Endodermal cell (in vitro differentiated cells): ENCODE data around the gene TLX1. TPM values are rescaled to one million over a fixed set of nuclear protein-coding genes. Genes with fewer than 3 reads are reported as not detected.

ENCODE experiments used
- DNase-seq: peaks from one replicate; pipeline ENCODE4 v3.0.0-alpha.2; 2017
- H3K27ac ChIP-seq: 2 replicates; pipeline ENCODE4 v1.5.1; 2013; ENCODE audit warnings: mild to moderate bottlenecking, low read depth, low read length, moderate library complexity
- H3K27me3 ChIP-seq: 2 replicates; pipeline ENCODE4 v1.6.1; 2013; ENCODE audit warnings: mild to moderate bottlenecking, low read length, moderate library complexity; ENCODE audit not compliant: insufficient read depth, control insufficient read depth, poor library complexity, severe bottlenecking
- H3K36me3 ChIP-seq: 2 replicates; pipeline ENCODE4 v1.7.0; 2013; ENCODE audit warnings: mild to moderate bottlenecking, low read length, moderate library complexity; ENCODE audit not compliant: control insufficient read depth, insufficient read depth
- H3K4me1 ChIP-seq: one replicate; pipeline ENCODE4 v1.7.0; 2013; ENCODE audit warnings: low read length; ENCODE audit not compliant: control insufficient read depth, insufficient read depth
- H3K4me3 ChIP-seq: 2 replicates; pipeline ENCODE4 v1.5.1; 2013; ENCODE audit warnings: mild to moderate bottlenecking, low read length, moderate library complexity
- H3K9ac ChIP-seq: 2 replicates; pipeline ENCODE4 v1.6.1; 2013; ENCODE audit warnings: mild to moderate bottlenecking, low read length, moderate library complexity; ENCODE audit not compliant: poor library complexity, severe bottlenecking; ENCODE audit errors: extremely low read depth
- H3K9me3 ChIP-seq: 2 replicates; pipeline ENCODE4 v1.6.1; 2013; ENCODE audit warnings: mild to moderate bottlenecking, low read length, moderate library complexity; ENCODE audit not compliant: control insufficient read depth
- H3K27ac Mint-ChIP-seq: 2 replicates; pipeline ENCODE4 v1.8.0; 2020; ENCODE audit warnings: mixed read lengths
- H3K27me3 Mint-ChIP-seq: 2 replicates; pipeline ENCODE4 v1.8.0; 2021; ENCODE audit warnings: mild to moderate bottlenecking, mixed read lengths; ENCODE audit not compliant: insufficient read depth
- H3K36me3 Mint-ChIP-seq: 2 replicates; pipeline ENCODE4 v1.8.0; 2020; ENCODE audit warnings: low read depth, mixed read lengths
- H3K4me1 Mint-ChIP-seq: 2 replicates; pipeline ENCODE4 v1.8.0; 2020; ENCODE audit warnings: mixed read lengths
- H3K4me3 Mint-ChIP-seq: 2 replicates; pipeline ENCODE4 v1.8.0; 2020; ENCODE audit warnings: mild to moderate bottlenecking, moderate library complexity, mixed read lengths
- H3K9me3 Mint-ChIP-seq: 2 replicates; pipeline ENCODE4 v1.8.0; 2020; ENCODE audit warnings: mild to moderate bottlenecking, mixed read lengths
- CTCF ChIP-seq: fragments of 200-600 bp; sonication (generic); conservative IDR thresholded peaks from 2 replicates; pipeline ENCODE4 v1.5.0; 2021; ENCODE audit warnings: antibody characterized with exemption, mild to moderate bottlenecking
- WGBS, 2 experiments: methylation state at CpG; one replicate each; pipeline versions ENCODE4 v1.1.5 to v1.1.7; 2013; ENCODE audit warnings: missing lambda C conversion rate in 2 of 2, mixed read lengths in 1 of 2; ENCODE audit not compliant: insufficient coverage in 1 of 2, insufficient read length in 1 of 2; 5-methylcytosine and 5-hydroxymethylcytosine counted together
- total RNA-seq, 2 donors: library from RNA; stranded (reverse); fragmentation: NEBNext Ultra II Directional in 1 of 2; extraction: Animal tissue kit (Norgen Biotek cat#: 25700) in 1 of 2; gene quantifications; 2 replicates in 1 of 2; 3 replicates in 1 of 2; pipeline ENCODE4 v1.2.1, GENCODE V29; 2021

TLX1 gene
- total RNA-seq, 2 donors from 2014 or later, result not detected

- Histone ChIP-seq H3K36me3 (no peaks in the 10 kb centered on the region), H3K4me3 (no peak overlapping the region), H3K27me3 (peaks cover 56% of the 10 kb centered on the region), H3K4me1 (peaks cover 2% of the 10 kb centered on the region), H3K9ac (no peak overlapping the region), H3K27ac (no peak overlapping the region), H3K9me3 (no peaks in the 10 kb centered on the region)
- no peak overlapping the region for H3K4me3 Mint-ChIP-seq
- peaks cover 53% of the 10 kb centered on the region for H3K27me3 Mint-ChIP-seq
- H3K4me1 Mint-ChIP-seq, result peaks cover 2% of the 10 kb centered on the region
- DNase-seq, result peak; percentile 71
- WGBS, 2 experiments, result 38 to 66% methylated on average over 4 of the region's 4 CpGs
- no peak for TF ChIP-seq CTCF
- no peaks in the 10 kb centered on the region for H3K9me3 Mint-ChIP-seq
- H3K36me3 Mint-ChIP-seq, result no peaks in the 10 kb centered on the region
- H3K27ac Mint-ChIP-seq, result no peak overlapping the region
Observed at GRCh38 chr10:101097881-101098280, 33.2 kb upstream of the TLX1 start.

GRCh38 chr10:101099901-101100300 lies 31.2 kb upstream of the TLX1 start:
- H3K9ac ChIP-seq, result no peak overlapping the region
- Mint-ChIP-seq H3K36me3 (no peaks in the 10 kb centered on the region), H3K27ac (no peak overlapping the region), H3K9me3 (no peaks in the 10 kb centered on the region), H3K27me3 (peaks cover 68% of the 10 kb centered on the region), H3K4me3 (no peak overlapping the region), H3K4me1 (no peaks in the 10 kb centered on the region)
- 82 to 84% methylated on average over 5 to 6 of the region's 6 CpGs for WGBS, 2 experiments
- no peak overlapping the region for H3K27ac ChIP-seq
- no peaks in the 10 kb centered on the region for H3K9me3 ChIP-seq
- TF ChIP-seq CTCF, result no peak
- H3K36me3 ChIP-seq, result no peaks in the 10 kb centered on the region
- H3K4me3 ChIP-seq, result no peak overlapping the region
- peaks cover 74% of the 10 kb centered on the region for H3K27me3 ChIP-seq
- no peaks in the 10 kb centered on the region for H3K4me1 ChIP-seq
- DNase-seq, result no peak

GRCh38 chr10:101101372-101101881 lies 29.7 kb upstream of the TLX1 start:
- no peaks in the 10 kb centered on the region for H3K36me3 Mint-ChIP-seq
- Histone ChIP-seq H3K36me3 (no peaks in the 10 kb centered on the region), H3K4me3 (no peak overlapping the region), H3K9me3 (no peaks in the 10 kb centered on the region), H3K27me3 (peaks cover 79% of the 10 kb centered on the region), H3K27ac (no peak overlapping the region), H3K9ac (no peak overlapping the region), H3K4me1 (no peaks in the 10 kb centered on the region)
- peak; percentile 27 for TF ChIP-seq CTCF
- DNase-seq, result no peak
- no peak overlapping the region for H3K27ac Mint-ChIP-seq
- no peaks in the 10 kb centered on the region for H3K4me1 Mint-ChIP-seq
- no peaks in the 10 kb centered on the region for H3K9me3 Mint-ChIP-seq
- H3K27me3 Mint-ChIP-seq, result peaks cover 73% of the 10 kb centered on the region
- WGBS, 2 experiments, result 62 to 73% methylated on average over 4 of the region's 4 CpGs
- no peak overlapping the region for H3K4me3 Mint-ChIP-seq
